ENCODE data around the gene CER1. TPM values are rescaled to one million over a fixed set of nuclear protein-coding genes. Genes with fewer than 3 reads are reported as not detected.

The CER1 gene
- total and polyA plus RNA-seq, 2 of the 8 experiments (the other 6 are each of a cell fraction or from before 2014, with no cell fraction given), result 0.26 to 3.4 TPM

DNA sequence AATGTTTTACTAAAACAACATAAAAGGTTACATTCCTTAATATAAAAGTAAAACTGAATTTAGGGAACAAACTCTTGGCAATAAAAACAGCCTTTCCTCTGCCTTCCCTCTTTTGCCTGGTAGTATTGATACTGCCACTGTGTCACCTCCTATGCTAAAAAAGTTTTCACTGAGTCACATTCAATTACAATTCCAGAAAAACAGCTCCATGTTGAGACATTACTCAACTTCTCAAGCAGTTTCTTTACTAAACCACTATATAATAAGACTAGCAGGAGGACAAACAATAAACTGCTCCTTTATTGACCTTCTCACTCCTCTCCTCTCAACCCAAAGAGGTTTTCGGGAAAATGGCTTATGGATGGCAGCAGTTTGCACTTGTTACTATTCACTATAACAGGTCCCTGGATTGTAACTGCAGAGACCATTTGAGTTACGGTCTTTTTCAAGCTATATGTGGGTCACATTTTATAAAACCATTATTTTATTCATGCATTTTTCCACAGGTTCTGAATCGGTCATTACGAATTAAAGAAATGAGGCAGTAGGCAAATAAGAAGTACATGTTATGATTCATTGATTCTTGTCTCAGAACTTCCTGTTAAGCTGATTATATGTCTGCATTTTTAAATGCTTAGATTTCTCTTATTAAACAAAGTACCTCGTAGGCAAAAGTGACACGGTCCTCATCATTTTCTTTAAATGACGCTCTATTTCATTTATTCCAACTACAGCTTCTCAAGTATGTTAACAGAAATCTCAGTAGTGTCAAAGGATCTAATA lies 31.4 kb downstream of the CER1 start:
- POLR2A ChIA-PET (ENCODE audit: partially characterized antibody), result interaction anchor here (1.6 kb wide), 1 partner anchor 43 kb away, joined by 3 read pairs; no protein-coding TSS in a partner anchor
- no peak overlapping the region for H3K4me3 ChIP-seq (ENCODE audit: extremely low read depth in 1 of 4, insufficient read depth in 2 of 4, low read depth in 3 of 4, low read length in 4 of 4)
- H4K91ac ChIP-seq (replicated peaks; ENCODE audit: insufficient read length, low read length), result no peak overlapping the region
- H4K20me1 ChIP-seq (replicated peaks in 1 of 2; ENCODE audit: control insufficient read depth in 1 of 2, insufficient read depth in 2 of 2, low read length in 2 of 2), result no peaks in the 10 kb centered on the region
- H2BK120ac ChIP-seq (replicated peaks; ENCODE audit: low read depth, low read length), result no peak overlapping the region
- H4K5ac ChIP-seq (ENCODE audit: insufficient read length, low read depth, low read length), result no peak overlapping the region
- H4K8ac ChIP-seq (ENCODE audit: extremely low read depth, insufficient read depth, low read length), result no peak overlapping the region
- H3K56ac ChIP-seq (replicated peaks; ENCODE audit: insufficient read length, low read depth, low read length), result no peak overlapping the region
- WGBS, 2 experiments (ENCODE audit: extremely low coverage in 1 of 2, insufficient coverage in 1 of 2, insufficient read length in 1 of 2, insufficient replicate concordance in 2 of 2, low coverage in 1 of 2, low lambda C conversion rate in 2 of 2, missing lambda C conversion rate in 1 of 2), result 88% methylated on average over 7 of the region's 7 CpGs; no CpG with 5 or more reads in 1 of the 2 experiments
- FAIRE-seq (no peak), DNase-seq (ENCODE audit: low read depth in 1 of 2, low spot score in 2 of 2) (no peak)
- H3K23me2 ChIP-seq (ENCODE audit: low read depth, low read length), result no peaks in the 10 kb centered on the region; the same call in 1 of the 2 replicates
- H2AFZ ChIP-seq (ENCODE audit: low read length), result no peak overlapping the region
- H3K79me1 ChIP-seq (ENCODE audit: low read depth, low read length), result no peaks in the 10 kb centered on the region
- no peak overlapping the region for H3K14ac ChIP-seq (ENCODE audit: insufficient read length)
- H3K79me2 ChIP-seq (ENCODE audit: control insufficient read depth in 1 of 2, insufficient read depth in 2 of 2, low read length in 2 of 2), result peaks cover 0 to 19% of the 10 kb centered on the region in 2 experiments; a peak in 2 of 4 replicates
- H3K27ac ChIP-seq (ENCODE audit: low read depth, low read length), result no peak overlapping the region
- H3K4me2 ChIP-seq (ENCODE audit: insufficient read depth in 1 of 2, low read depth in 2 of 2, low read length in 2 of 2), result no peak overlapping the region; a peak in 1 of 4 replicates
- H3K27me3 ChIP-seq (replicated peaks in 1 of 4; ENCODE audit: control insufficient read depth in 3 of 4, extremely low read depth in 1 of 4, insufficient read depth in 3 of 4, low read length in 3 of 4), result peaks cover 0 to 5% (median 3%) of the 10 kb centered on the region in 4 experiments; a peak in 1 of 7 replicates
- H2BK12ac ChIP-seq (ENCODE audit: low read depth, low read length), result no peak overlapping the region
- no peak overlapping the region for H2BK15ac ChIP-seq (ENCODE audit: low read length)
- no peak overlapping the region for H3K4ac ChIP-seq (replicated peaks; ENCODE audit: insufficient read length, low read depth, low read length)
- H3K36me3 ChIP-seq (ENCODE audit: control insufficient read depth in 2 of 4, insufficient read depth in 4 of 4, low read length in 3 of 4), result peaks cover 0 to 12% (median 6%) of the 10 kb centered on the region in 4 experiments; a peak in 3 of 8 replicates
- no peak overlapping the region for H3K23ac ChIP-seq (ENCODE audit: insufficient read length)
- no peak overlapping the region for H2AK5ac ChIP-seq (ENCODE audit: low read depth, low read length)
- no peak overlapping the region for H3K18ac ChIP-seq (ENCODE audit: extremely low read depth, low read length)
- CTCF ChIA-PET (ENCODE audit: partially characterized antibody), result interaction anchor here (1.3 to 1.8 kb wide), 3 partner anchors 27 to 47 kb away, joined by 4 to 5 read pairs (median 4); no protein-coding TSS in a partner anchor
- H2BK5ac ChIP-seq (ENCODE audit: low read depth, low read length), result no peak overlapping the region
- no peak overlapping the region for H2BK20ac ChIP-seq (ENCODE audit: low read length)
- no peak overlapping the region for H3K9ac ChIP-seq (replicated peaks in 1 of 4; ENCODE audit: extremely low read depth in 1 of 4, low read depth in 3 of 4, low read length in 3 of 4)
- no peaks in the 10 kb centered on the region for H3K9me3 ChIP-seq (ENCODE audit: insufficient read depth in 2 of 2, low read depth in 1 of 2, low read length in 1 of 2)
- H3K4me1 ChIP-seq (replicated peaks in 1 of 4; ENCODE audit: control insufficient read depth in 3 of 4, insufficient read depth in 4 of 4, low read length in 3 of 4), result peaks cover 0 to 2% (median under 1%) of the 10 kb centered on the region in 4 experiments; a peak in 2 of 7 replicates
- TF ChIP-seq SAP30 (IDR thresholded peaks at IDR 0.05; ENCODE audit: insufficient read depth, insufficient replicate concordance, low read length) (no peak), BCL11A (IDR thresholded peaks at IDR 0.05; ENCODE audit: low read depth in 2 of 2, low read length in 2 of 2) (no peak), TAF1 (IDR thresholded peaks at IDR 0.05; ENCODE audit: low read depth, low read length) (no peak), KDM1A (IDR thresholded peaks at IDR 0.05; ENCODE audit: borderline replicate concordance, low read length) (no peak), POLR2AphosphoS5 (IDR thresholded peaks at IDR 0.05; ENCODE audit: low read depth, low read length) (no peak), TAF7 (optimal IDR thresholded peaks at IDR 0.05; ENCODE audit: borderline replicate concordance, low read depth, low read length) (no peak), TCF12 (IDR thresholded peaks at IDR 0.05; ENCODE audit: low read depth, low read length) (no peak), CREB1 (IDR thresholded peaks at IDR 0.05) (no peak), CEBPB (IDR thresholded peaks at IDR 0.05; ENCODE audit: low read depth, low read length) (no peak), JUN (IDR thresholded peaks at IDR 0.05; ENCODE audit: low read depth, low read length) (no peak), CHD2 (IDR thresholded peaks at IDR 0.05; ENCODE audit: low read length) (no peak), TBP (IDR thresholded peaks at IDR 0.05; ENCODE audit: low read depth, low read length) (no peak), BRCA1 (IDR thresholded peaks at IDR 0.05; ENCODE audit: low read depth, low read length) (no peak), NRF1 (IDR thresholded peaks at IDR 0.05; ENCODE audit: low read depth, low read length) (no peak)
